Panc1 (cell line): ENCODE data around the gene MPZL1.
A peak's percentile ranks its signal among the peaks of the same experiment; 100 is the strongest.

ENCODE experiments used
- CTCF ChIP-seq: fragments of 450-650 bp; IDR thresholded peaks from 2 replicates; pipeline ENCODE4 v1.5.1; 2017; ENCODE audit warnings: mild to moderate bottlenecking
- POLR2AphosphoS5 ChIP-seq: IDR thresholded peaks from 2 replicates; pipeline ENCODE4 v1.6.1; 2012; ENCODE audit warnings: mild to moderate bottlenecking, low read depth, low read length, moderate library complexity

DNA sequence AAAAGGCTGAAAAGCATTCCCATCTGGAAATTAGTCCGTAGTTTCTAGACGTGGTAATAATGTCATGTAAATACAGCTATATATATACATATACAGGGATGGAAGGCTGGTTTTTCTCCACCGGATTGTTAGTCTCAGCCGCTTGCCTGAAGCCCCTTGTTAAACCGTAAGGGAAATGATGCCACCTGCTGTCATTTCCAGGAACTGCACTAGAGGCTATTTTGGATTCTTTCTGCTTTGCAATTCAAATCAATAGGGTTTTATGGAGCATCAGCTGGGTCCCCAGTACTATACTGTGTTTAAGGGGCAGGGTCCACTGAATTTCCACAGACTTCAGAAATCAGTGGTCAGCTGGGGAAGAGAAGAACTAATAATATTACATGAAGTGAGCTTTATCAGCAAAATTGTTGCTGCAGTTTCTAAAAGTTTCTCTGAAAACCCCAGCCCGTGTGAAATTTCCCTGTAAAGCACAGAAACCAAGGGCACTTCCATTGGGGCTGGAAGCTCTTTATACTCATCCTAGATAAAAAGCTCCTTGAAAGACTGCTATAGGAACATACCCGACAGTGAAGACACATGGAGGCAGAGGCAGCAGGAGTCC is 33.8 kb upstream of the MPZL1 start:
- TF ChIP-seq CTCF (peak; percentile 90), POLR2AphosphoS5 (no peak)
